GM18498 (cell line): ENCODE data around the gene DDAH1.

ENCODE experiments used
- ATAC-seq: cut with Tn5 transposase; IDR thresholded peaks from one replicate; pipeline ENCODE4 v1.9.1; 2021; ENCODE audit warnings: mild to moderate bottlenecking, moderate library complexity; ENCODE audit not compliant: unreplicated experiment

DDAH1 gene

GRCh38 chr1:85277802-85278201 is 187.2 kb downstream of the DDAH1 start:
- no peak for ATAC-seq

DNA sequence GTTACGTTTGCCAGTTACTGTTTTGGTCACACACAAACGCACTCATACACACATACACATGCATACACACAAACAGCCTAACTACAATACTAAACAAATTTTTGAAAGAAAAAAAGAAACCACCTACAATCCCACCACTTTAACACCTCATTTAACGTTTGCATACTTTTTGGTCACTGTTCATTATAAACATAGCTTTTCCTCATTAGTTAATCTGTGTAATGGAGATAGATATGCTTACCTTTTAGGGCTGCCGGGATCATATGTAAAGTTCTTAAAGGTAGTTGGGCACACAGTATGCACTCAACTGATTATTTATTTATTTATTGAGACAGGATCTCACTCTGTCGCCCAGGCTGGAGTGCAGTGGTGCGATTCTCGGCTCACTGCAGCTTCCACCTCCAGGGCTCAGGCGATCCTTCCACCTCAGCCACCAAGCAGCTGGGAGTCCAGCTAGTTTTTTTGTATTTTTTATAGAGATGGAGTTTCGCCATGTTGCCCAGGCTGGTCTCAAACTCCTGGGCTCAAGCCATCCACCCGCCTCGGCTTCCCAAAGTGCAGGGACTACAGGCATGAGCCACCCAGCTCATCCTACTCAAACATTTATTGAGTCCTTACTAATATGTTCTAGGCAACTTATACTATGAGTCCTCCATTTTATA is 187.8 kb downstream of the DDAH1 start:
- no peak for ATAC-seq

DNA sequence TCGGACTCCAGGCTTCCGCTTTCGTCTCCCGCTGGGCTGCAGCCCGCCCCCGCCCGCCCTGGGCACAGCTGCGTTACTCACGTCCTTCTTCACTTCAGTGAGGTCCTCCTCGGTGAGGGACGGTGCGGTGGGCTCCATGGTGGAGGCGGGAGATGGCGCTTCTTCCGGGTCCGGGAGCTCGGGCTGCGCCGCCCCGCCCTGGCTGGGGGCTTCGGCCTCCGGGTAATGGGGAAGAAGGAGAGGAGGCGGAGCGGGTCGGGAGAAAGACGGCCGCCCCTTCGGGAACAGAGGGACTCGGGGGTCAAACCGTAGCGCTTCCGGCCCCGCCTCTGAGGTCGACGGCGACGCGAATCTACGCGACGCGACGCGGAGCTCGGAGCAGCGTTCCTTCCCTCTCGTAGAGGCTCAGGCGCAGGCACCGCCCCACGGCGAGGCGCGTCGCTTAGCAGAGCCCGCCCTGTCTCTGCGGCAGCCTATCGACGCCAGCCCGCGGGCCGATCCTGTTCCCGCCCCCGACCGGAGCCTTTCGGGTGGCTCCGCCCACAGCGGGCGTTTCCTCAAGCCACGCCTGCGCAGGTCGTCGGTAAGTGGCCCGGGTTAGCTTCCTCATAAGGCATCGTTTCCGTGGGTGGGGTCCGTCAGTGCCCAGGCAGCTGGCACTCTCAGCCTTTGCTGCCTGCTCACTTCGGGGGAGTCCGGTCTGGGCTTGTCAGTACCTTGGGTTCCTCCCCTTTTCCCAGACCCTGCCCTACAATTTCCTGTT is 188.6 kb downstream of the DDAH1 start, which contains the start of gene BCL10:
Gene BCL10, minus strand, starts transcription at position 418 of the 763 bp plus-strand sequence. Its CDS starts 280 bp downstream, at position 138.
- ATAC-seq: peak; percentile 97

- no peak for ATAC-seq
Observed at GRCh38 chr1:85275701-85276214, 189.2 kb downstream of the DDAH1 start.

- no peak for ATAC-seq
Observed at GRCh38 chr1:85274969-85275453, 189.9 kb downstream of the DDAH1 start.

DNA sequence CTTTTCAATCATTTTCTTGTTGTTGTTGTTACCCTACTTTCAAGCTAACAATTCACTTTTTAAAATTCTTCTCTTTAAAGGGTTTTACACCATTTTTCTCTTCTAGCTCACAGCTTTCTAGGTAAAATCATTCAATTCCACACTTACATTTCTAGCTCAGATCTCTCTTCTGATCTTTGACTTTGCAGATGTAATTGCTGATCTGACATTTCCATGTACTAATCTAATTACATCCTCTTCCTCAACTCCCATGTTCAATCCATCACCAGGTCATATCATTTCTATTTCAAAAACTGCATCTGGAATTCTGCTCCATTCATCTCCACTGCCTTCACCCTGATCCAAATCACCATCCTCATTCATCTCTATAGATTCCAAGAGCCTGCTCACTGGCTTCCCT is 191.6 kb downstream of the DDAH1 start:
- ATAC-seq: no peak

DNA sequence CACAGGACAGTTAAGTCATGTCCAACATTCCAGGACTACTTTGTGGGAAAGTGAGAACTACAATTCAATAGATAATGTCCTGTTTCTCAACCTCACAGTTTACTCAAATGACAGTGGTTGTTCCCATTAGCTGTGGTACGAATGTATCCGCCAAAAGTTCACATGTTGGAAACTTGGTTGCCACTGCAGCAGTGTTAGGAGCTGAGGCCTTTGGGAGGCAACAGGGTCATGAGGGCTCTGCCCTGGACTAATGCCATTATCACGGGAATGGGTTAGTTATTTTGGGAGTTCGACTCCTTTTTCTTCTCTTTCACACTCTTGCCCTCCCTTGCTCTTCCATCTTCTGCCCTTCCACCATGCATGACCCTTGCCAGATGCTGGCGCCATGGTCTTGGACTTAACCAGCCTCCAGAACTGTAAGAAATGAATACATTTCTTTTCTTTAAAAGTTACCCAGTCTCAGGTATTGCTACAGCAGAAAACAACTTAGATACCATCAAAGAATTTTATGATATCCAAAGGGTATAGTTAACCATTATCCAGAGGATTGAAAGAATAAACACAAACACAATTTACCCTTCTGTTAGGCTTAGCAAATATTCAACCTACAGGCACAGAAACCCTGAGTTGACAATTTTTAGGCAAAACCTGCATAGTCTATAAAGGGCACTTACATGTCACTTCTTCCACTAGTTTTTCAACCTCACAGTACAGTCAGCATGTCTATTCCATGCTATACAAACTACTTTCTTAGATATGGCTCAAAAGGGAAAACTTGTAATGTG is 196.0 kb downstream of the DDAH1 start:
- ATAC-seq: no peak
